Tibial nerve (tissue), 4 donors: ENCODE measurements around the gene CCND3.

ENCODE experiments used
- CTCF ChIP-seq, 5 experiments: fragments of 200-600 bp in 3 of 5; fragments of 450-650 bp in 2 of 5; sonication (generic) in 3 of 5; IDR thresholded peaks; one replicate each; pipeline ENCODE4 v1.5.1; 2016 to 2019; ENCODE audit warnings: antibody characterized with exemption in 5 of 5, mild to moderate bottlenecking in 3 of 5, moderate library complexity in 2 of 5
- EP300 ChIP-seq, 2 donors: sonication (generic); formaldehyde crosslinking; IDR thresholded peaks; one replicate each; pipeline ENCODE4 v1.6.1; 2017; ENCODE audit warnings: antibody characterized with exemption in 2 of 2, mild to moderate bottlenecking in 1 of 2

DNA sequence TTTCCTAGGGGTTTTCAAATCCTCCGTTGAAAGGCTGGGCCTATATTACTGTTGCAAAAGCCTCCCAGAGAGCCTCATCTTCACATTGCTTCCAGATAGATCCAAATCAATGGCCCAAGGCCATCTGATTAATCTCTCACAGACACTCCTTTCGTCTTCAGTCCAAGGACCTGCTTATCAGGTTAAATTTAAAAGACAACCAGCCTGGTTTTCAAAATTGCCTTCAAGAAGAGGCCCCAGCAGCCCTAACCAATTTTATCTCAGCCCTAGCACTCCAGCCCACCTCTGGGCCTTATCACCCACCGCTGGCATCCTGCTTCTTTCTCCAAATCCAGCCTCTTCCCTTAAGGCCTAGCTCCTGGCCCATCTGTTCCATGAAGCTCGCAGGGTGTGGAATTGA, 15.5 kb upstream of the CCND3 start:
- TF ChIP-seq CTCF (IDR thresholded peaks at IDR 0.05) = no peak
- TF ChIP-seq EP300 (IDR thresholded peaks at IDR 0.05) = no peak
